ENCODE data around the gene RASAL2. TPM values are rescaled to one million over a fixed set of nuclear protein-coding genes. Genes with fewer than 3 reads are reported as not detected.

RASAL2 gene
- total RNA-seq, 1 experiment from 2014 or later = 32.4 TPM

- Mint-ChIP-seq H3K4me3 (ENCODE audit: low read depth, unreplicated experiment) (no peak overlapping the region), H3K36me3 (ENCODE audit: insufficient read depth, unreplicated experiment) (no peaks in the 10 kb centered on the region), H3K4me1 (ENCODE audit: low read depth, unreplicated experiment) (peaks cover 35% of the 10 kb centered on the region), H3K9me3 (ENCODE audit: low read depth, unreplicated experiment) (peaks cover 3% of the 10 kb centered on the region), H3K27ac (ENCODE audit: unreplicated experiment) (no peak overlapping the region), H3K27me3 (ENCODE audit: unreplicated experiment) (no peaks in the 10 kb centered on the region)
- no peak for TF ChIP-seq CTCF (IDR thresholded peaks at IDR 0.05; ENCODE audit: unreplicated experiment)
- no peak for DNase-seq
- BruUV-seq (replicated peaks) = no TSS peak
- intact Hi-C loops (cut with micrococcal nuclease; ENCODE audit: unreplicated experiment) = no loop called here
- CTCF ChIA-PET = no interaction called here
Measured at GRCh38 chr1:178133239-178133989, 39.5 kb downstream of the RASAL2 start.

DNA sequence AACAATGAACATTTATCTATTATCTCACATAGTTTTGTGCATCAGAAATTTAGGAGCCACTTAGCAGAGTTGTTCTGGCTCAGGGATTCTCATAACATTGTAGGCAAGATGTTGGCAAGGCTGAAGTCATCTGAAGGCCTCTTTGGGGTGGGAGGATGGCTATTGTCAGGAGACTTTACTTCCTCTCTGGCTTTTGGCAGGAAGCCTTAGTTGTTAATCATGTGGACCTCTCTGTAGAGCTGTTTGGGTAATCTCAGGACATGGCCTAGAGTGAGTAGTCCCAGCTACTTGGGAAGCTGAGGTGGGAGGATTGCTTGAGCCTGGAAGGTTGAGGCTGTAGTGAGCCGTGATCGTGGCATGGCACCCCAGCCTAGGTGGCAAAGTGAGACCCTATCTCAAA is 40.2 kb downstream of the RASAL2 start:
- CTCF ChIA-PET = interaction anchor here (0.7 kb wide), 1 partner anchor 1732 kb away, joined by 3 read pairs; no protein-coding TSS in a partner anchor

GRCh38 chr1:178137238-178137637 is 43.3 kb downstream of the RASAL2 start:
- no TSS peak for BruUV-seq (replicated peaks)
- H3K9me3 Mint-ChIP-seq (ENCODE audit: low read depth, unreplicated experiment) = peaks cover 3% of the 10 kb centered on the region
- H3K36me3 Mint-ChIP-seq (ENCODE audit: insufficient read depth, unreplicated experiment) = no peaks in the 10 kb centered on the region
- intact Hi-C loops (cut with micrococcal nuclease; ENCODE audit: unreplicated experiment) = no loop called here
- H3K4me1 Mint-ChIP-seq (ENCODE audit: low read depth, unreplicated experiment) = peaks cover 23% of the 10 kb centered on the region
- no peaks in the 10 kb centered on the region for H3K27me3 Mint-ChIP-seq (ENCODE audit: unreplicated experiment)
- H3K27ac Mint-ChIP-seq (ENCODE audit: unreplicated experiment) = no peak overlapping the region
- no peak for DNase-seq
- TF ChIP-seq CTCF (IDR thresholded peaks at IDR 0.05; ENCODE audit: unreplicated experiment) = no peak
- CTCF ChIA-PET = interaction anchor here (0.7 kb wide), 1 partner anchor 10 kb away, joined by 3 read pairs; no protein-coding TSS in a partner anchor
- H3K4me3 Mint-ChIP-seq (ENCODE audit: low read depth, unreplicated experiment) = no peak overlapping the region

More for the DNA sequence above, 40.2 kb downstream of the RASAL2 start:
- TF ChIP-seq CTCF (IDR thresholded peaks at IDR 0.05; ENCODE audit: unreplicated experiment) = no peak
- Mint-ChIP-seq H3K4me3 (ENCODE audit: low read depth, unreplicated experiment) (no peak overlapping the region), H3K27ac (ENCODE audit: unreplicated experiment) (no peak overlapping the region), H3K27me3 (ENCODE audit: unreplicated experiment) (no peaks in the 10 kb centered on the region), H3K36me3 (ENCODE audit: insufficient read depth, unreplicated experiment) (no peaks in the 10 kb centered on the region), H3K9me3 (ENCODE audit: low read depth, unreplicated experiment) (peaks cover 3% of the 10 kb centered on the region), H3K4me1 (ENCODE audit: low read depth, unreplicated experiment) (peaks cover 28% of the 10 kb centered on the region)
- intact Hi-C loops (cut with micrococcal nuclease; ENCODE audit: unreplicated experiment) = no loop called here
- BruUV-seq (replicated peaks) = no TSS peak
- no peak for DNase-seq

DNA sequence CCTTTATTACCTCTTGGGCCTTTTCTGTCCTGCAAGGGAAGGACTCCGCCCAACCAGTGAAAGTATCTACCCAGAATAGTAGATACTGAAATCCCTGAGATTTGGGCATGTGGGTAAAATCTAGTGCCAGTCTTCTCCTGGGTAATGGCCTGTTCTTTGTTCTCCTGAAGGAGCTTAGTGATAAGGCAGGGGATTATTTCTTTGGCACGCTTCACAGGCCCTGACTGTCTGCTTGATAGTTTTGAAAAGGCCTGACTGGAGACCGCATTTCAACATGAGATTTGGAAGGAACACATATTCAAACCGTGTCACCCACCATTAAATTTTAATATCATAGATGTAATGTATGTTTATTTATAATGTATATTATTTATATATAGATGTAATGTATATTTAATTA is 48.9 kb downstream of the RASAL2 start:
- DNase-seq = no peak
- H3K4me3 Mint-ChIP-seq (ENCODE audit: low read depth, unreplicated experiment) = no peak overlapping the region
- H3K9me3 Mint-ChIP-seq (ENCODE audit: low read depth, unreplicated experiment) = no peaks in the 10 kb centered on the region
- H3K4me1 Mint-ChIP-seq (ENCODE audit: low read depth, unreplicated experiment) = peaks cover 18% of the 10 kb centered on the region
- H3K27ac Mint-ChIP-seq (ENCODE audit: unreplicated experiment) = no peak overlapping the region
- CTCF ChIA-PET = no interaction called here
- BruUV-seq (replicated peaks) = no TSS peak
- no peak for TF ChIP-seq CTCF (IDR thresholded peaks at IDR 0.05; ENCODE audit: unreplicated experiment)
- H3K36me3 Mint-ChIP-seq (ENCODE audit: insufficient read depth, unreplicated experiment) = no peaks in the 10 kb centered on the region
- H3K27me3 Mint-ChIP-seq (ENCODE audit: unreplicated experiment) = no peaks in the 10 kb centered on the region
- intact Hi-C loops (cut with micrococcal nuclease; ENCODE audit: unreplicated experiment) = no loop called here
